GM18868 (cell line): ENCODE results near the gene CHERP.

Experiments used
- ATAC-seq: cut with Tn5 transposase; IDR thresholded peaks from one replicate; pipeline ENCODE4 v1.9.1; 2021; ENCODE audit warnings: mild to moderate bottlenecking, moderate library complexity; ENCODE audit not compliant: unreplicated experiment

Gene CHERP

GRCh38 chr19:16542045-16542909 lies at the start of gene CHERP:
Gene CHERP (minus strand): TSS chr19:16542437. CDS start chr19:16542378, 59 bp downstream.
- peak; percentile 73 for ATAC-seq

- no peak for ATAC-seq
Measured at GRCh38 chr19:16590876-16591802, 48.9 kb upstream of the CHERP start.

GRCh38 chr19:16589917-16590316 lies 47.7 kb upstream of the CHERP start:
- ATAC-seq, result no peak

GRCh38 chr19:16588824-16589577 lies 46.8 kb upstream of the CHERP start:
- ATAC-seq, result peak; percentile 4

GRCh38 chr19:16587833-16588823 lies 45.9 kb upstream of the CHERP start:
- peak; percentile 39 for ATAC-seq

GRCh38 chr19:16586991-16587832 lies 45.0 kb upstream of the CHERP start:
- no peak for ATAC-seq

GRCh38 chr19:16586477-16586871 lies 44.2 kb upstream of the CHERP start:
- no peak for ATAC-seq

GRCh38 chr19:16585808-16586476 lies 43.7 kb upstream of the CHERP start:
- ATAC-seq, result peak; percentile 28

- ATAC-seq, result no peak
Measured at GRCh38 chr19:16585094-16585801, 43.0 kb upstream of the CHERP start.

GRCh38 chr19:16584248-16585093 lies 42.2 kb upstream of the CHERP start:
- ATAC-seq, result peak; percentile 49

- no peak for ATAC-seq
Measured at GRCh38 chr19:16582486-16583261, 40.4 kb upstream of the CHERP start.

GRCh38 chr19:16581971-16582343 lies 39.7 kb upstream of the CHERP start:
- no peak for ATAC-seq

- no peak for ATAC-seq
Measured at GRCh38 chr19:16581145-16581970, 39.1 kb upstream of the CHERP start.

GRCh38 chr19:16579381-16579780 lies 37.1 kb upstream of the CHERP start:
- ATAC-seq, result no peak

GRCh38 chr19:16577531-16577985 lies 35.3 kb upstream of the CHERP start:
- no peak for ATAC-seq
